ENCODE measurements around the gene ACAD10. TPM values are rescaled to one million over a fixed set of nuclear protein-coding genes. Genes with fewer than 3 reads are reported as not detected.

Gene ACAD10
- total RNA-seq, 1 experiment from 2014 or later: 29.1 TPM

GRCh38 chr12:111749391-111749790 is 63.5 kb downstream of the ACAD10 start (continued):
- TF ChIP-seq PRDM15 (CRISPR knock-in tag; IDR thresholded peaks at IDR 0.05) (no peak), JAZF1 (CRISPR knock-in tag; IDR thresholded peaks at IDR 0.05) (no peak), ZBTB43 (CRISPR knock-in tag; IDR thresholded peaks at IDR 0.05) (no peak)
- TF ChIP-seq, protein P1, sequence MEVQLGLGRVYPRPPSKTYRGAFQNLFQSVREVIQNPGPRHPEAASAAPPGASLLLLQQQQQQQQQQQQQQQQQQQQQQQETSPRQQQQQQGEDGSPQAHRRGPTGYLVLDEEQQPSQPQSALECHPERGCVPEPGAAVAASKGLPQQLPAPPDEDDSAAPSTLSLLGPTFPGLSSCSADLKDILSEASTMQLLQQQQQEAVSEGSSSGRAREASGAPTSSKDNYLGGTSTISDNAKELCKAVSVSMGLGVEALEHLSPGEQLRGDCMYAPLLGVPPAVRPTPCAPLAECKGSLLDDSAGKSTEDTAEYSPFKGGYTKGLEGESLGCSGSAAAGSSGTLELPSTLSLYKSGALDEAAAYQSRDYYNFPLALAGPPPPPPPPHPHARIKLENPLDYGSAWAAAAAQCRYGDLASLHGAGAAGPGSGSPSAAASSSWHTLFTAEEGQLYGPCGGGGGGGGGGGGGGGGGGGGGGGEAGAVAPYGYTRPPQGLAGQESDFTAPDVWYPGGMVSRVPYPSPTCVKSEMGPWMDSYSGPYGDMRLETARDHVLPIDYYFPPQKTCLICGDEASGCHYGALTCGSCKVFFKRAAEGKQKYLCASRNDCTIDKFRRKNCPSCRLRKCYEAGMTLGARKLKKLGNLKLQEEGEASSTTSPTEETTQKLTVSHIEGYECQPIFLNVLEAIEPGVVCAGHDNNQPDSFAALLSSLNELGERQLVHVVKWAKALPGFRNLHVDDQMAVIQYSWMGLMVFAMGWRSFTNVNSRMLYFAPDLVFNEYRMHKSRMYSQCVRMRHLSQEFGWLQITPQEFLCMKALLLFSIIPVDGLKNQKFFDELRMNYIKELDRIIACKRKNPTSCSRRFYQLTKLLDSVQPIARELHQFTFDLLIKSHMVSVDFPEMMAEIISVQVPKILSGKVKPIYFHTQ (CRISPR knock-in tag; IDR thresholded peaks at IDR 0.05): no peak

DNA sequence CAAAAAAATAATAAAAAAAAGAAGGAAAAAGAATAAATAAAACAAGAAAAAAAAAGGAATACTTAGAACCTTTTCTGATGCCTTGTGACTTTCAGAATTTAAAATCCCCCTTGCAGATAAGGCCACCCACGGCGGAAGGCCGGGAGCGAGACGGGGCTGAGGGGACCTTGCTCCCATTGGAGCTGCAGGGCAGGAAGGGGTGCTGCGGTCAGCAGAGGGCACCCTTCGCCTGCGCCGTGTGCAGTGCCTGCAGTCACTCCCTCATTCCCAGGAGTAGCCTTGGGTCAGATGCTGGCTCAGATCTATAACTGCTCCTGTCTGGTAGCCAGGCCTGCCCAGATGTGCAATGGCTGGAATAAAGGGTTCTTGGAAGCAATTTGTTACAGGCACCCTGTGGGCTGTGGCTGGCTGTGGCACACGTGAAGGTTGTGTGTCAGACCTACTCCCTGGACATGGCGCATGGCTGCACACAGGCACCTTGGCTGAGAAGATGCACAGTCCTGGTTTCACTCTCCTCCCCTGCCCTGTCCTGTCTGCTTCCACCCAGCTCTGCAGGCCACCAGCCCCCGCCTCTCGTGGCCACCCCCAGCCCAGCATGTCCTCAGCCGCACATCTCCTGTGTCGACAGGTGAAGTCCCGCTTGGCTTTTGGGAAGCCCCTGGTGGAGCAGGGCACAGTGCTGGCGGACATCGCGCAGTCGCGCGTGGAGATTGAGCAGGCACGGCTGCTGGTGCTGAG is 67.5 kb downstream of the ACAD10 start:
- ChIA-PET POLR2A (interaction anchor here (0.8 to 1.7 kb wide), 2 partner anchors 13 to 60 kb away, joined by 5 to 7 read pairs; partner anchors contain the start of gene ALDH2), CTCF (interaction anchor here (0.6 to 5.0 kb wide), 16 partner anchors 9 to 115 kb away, joined by 3 to 80 read pairs (median 4); no protein-coding TSS in a partner anchor)
- peak; percentile 75 for DNase-seq (ENCODE audit: low spot score)
- ATAC-seq: peak; percentile 97
- Mint-ChIP-seq H3K27ac (no peak overlapping the region), H3K4me1 (peaks cover 12% of the 10 kb centered on the region), H3K9me3 (no peaks in the 10 kb centered on the region), H3K4me3 (no peak overlapping the region), H3K36me3 (peaks cover 3% of the 10 kb centered on the region), H3K27me3 (ENCODE audit: low read depth) (no peaks in the 10 kb centered on the region)
- TF ChIP-seq CBFB (CRISPR knock-in tag; IDR thresholded peaks at IDR 0.05; ENCODE audit: low read depth) (no peak), HMGXB4 (CRISPR knock-in tag; IDR thresholded peaks at IDR 0.05) (0 out of 2 replicates have a peak, but pooled peaks have one; percentile 53), E2F5 (CRISPR knock-in tag; IDR thresholded peaks at IDR 0.05) (peak; percentile 52; the same call in 1 of the 2 replicates), ZBTB43 (CRISPR knock-in tag; IDR thresholded peaks at IDR 0.05) (no peak), CDX4 (CRISPR knock-in tag; IDR thresholded peaks at IDR 0.05; ENCODE audit: borderline replicate concordance) (no peak), CTCF (IDR thresholded peaks at IDR 0.05) (peak; percentile 62)
